Nucleus accumbens (tissue), 56 donors: ENCODE results near the gene OTOGL.

Experiments used
- DNase-seq, 56 donors: peaks; one replicate each; lab custom pipeline; 2025; lab: John Stamatoyannopoulos, UW

Gene OTOGL

DNA sequence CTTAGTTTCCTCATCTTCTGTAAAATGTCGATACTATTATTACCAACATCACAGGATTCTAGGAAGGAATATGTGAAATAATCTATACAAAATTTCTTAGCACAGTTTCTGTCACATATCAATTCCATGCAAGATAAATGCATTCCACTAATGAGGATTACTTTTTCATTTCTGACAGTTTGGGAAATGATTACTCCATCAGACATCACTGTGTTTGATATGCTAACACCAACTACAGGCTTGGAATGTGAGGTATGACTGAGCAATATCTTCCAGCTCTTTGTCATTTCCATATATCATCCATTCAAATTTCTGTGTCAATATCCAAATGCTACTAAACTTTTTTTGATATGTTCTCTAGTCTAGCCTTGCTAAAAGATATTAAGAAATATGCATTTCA is 233.5 kb downstream of the OTOGL start:
- DNase-seq: no peak

DNA sequence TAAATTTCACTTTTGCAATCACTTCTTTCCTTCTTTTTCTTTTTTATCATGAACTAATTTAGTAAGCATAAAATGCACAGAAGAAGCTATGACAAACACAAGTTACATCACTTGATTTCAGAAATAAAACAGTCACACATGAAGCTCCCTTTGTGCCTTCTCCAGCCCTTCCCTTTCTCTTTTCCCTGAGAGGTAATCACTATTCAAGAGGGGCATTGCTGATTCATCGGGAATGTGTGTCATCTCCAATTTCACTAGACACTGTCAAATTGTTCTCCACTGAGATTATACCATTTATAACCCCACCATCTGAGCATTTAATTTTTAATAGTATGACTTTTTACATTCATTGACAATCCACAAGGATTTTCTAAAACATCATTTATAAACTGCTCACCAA is 253.1 kb downstream of the OTOGL start:
- DNase-seq: no peak

DNA sequence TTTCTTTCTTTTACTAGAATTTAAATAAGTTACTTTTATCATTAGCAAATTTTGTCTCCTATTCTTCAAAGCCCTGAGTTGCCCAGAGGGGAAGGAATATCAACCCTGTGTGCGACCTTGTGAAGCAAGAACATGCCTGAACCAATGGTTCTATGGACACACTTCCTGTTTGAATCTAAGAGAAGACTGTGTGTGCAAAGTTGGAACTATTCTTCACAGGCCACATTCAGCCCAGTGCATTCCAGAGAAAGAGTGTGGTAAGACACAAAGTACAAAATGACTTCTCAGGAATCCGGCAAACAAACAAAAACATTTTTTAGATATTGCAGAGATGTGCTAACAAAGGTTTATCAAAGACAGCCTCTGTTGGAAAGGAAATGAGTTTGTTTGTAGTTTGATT is 253.9 kb downstream of the OTOGL start:
- no peak for DNase-seq

GRCh38 chr12:80356097-80356496 is 256.8 kb downstream of the OTOGL start:
- DNase-seq: no peak

- DNase-seq: no peak
Measured at GRCh38 chr12:80359703-80360102, 260.4 kb downstream of the OTOGL start.

- DNase-seq: no peak
Measured at GRCh38 chr12:80364056-80364455, 264.7 kb downstream of the OTOGL start.

- DNase-seq: no peak
Measured at GRCh38 chr12:80373666-80374065, 274.3 kb downstream of the OTOGL start.

DNA sequence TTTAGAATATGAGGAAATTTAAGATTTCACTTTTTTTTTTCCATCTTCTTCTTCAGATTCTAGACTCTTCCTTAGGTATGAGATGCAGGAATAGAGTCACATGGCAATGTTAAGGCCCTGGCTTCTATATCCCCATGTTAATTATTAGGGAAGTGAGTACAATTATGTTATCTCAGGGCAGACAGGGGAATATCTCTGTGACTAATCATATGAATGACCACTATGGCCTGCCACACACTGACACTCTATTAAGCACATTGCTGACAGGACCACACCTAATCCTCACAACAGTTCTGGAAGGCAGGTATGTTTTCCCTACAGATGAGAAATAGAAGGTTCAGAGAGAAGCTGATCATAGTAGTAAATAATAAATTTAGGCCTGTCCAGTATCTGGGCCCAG is 275.3 kb downstream of the OTOGL start:
- DNase-seq: no peak

DNA sequence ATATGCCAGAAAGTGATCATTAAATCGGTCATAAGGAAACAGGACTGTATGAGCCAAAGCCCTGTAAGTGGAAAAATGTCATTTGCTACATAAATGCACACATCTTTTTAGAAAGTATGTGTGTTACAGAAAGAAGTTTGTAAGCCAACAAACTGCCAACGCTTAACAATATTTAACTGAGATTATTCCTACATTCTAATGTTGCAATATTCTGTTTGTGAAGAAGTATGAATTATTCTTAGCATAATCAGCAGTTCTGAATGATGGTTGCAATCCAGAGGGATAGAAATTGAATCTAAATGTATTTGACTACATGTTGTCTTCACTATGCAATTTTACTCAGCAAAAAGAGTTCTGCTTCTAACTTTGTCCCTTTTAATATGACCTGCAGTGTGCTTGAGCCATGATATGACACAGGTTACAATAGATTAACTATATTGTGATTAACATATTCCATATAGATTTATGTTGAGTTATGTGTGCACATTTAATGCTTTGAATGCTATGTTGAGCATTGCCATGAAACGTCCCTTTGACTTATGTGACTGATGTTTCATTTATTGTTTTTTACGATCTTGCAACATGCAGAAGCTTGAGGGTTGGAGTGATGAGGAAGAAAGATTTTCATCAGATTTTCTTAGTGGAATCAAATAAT is 277.9 kb downstream of the OTOGL start:
- no peak for DNase-seq

- DNase-seq: no peak
Measured at GRCh38 chr12:80381121-80381520, 281.8 kb downstream of the OTOGL start.

DNA sequence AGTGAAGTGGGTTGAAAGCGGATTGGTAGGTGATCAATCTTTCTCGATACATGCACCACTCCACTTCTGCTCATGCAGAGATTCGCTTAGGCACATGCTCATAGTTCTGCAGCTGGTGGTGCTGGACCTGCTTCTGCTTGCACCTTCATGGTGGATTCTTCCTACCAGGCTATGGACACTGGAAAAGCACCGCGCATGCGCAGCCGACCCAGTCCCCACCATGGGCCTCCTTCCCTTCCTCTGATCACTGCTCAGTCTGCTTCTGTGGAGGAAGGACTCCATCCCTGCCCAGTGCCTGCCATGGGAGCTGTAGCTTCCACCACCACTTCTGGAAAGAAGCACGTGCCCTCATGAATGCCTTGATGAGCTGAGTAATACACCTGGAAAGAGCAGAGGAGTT is 282.9 kb downstream of the OTOGL start:
- DNase-seq: no peak

DNA sequence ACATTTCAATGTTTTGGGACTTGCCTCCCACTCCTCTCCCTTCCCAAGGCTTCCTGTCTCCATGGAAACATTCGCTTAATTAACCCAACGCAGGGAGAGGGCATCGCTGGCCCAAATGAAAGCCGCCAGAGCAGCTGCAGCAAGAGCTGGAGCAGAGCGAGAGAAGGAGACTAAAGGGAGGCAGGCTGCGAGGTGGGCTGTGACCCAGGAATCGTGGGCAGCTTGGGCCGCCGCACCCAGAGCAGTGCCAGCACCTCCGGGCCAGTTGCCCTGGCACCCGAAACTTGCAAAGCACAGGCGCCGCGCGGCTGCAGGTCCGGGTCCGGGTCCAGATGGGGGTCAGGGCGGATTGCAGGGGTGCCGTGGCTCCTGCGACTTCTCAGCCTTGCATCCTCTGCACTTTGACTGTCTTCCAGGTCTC is 301.2 kb downstream of the OTOGL start:
- DNase-seq: peak in 34 of 56 donors; percentile 0 to 52 (median 27)

- DNase-seq: no peak
Measured at GRCh38 chr12:80401191-80401590, 301.9 kb downstream of the OTOGL start.

- no peak for DNase-seq
Measured at GRCh38 chr12:80404629-80405028, 305.3 kb downstream of the OTOGL start.

GRCh38 chr12:80406253-80406652 is 306.9 kb downstream of the OTOGL start:
- no peak for DNase-seq

- DNase-seq: no peak
Measured at GRCh38 chr12:80411787-80412186, 312.4 kb downstream of the OTOGL start.

- no peak for DNase-seq
Measured at GRCh38 chr12:80412343-80412953, 313.1 kb downstream of the OTOGL start.

GRCh38 chr12:80413462-80413861 is 314.1 kb downstream of the OTOGL start:
- DNase-seq: no peak

GRCh38 chr12:80415466-80415865 is 316.1 kb downstream of the OTOGL start:
- no peak for DNase-seq

GRCh38 chr12:80419644-80420043 is 320.3 kb downstream of the OTOGL start:
- peak in 13 of 56 donors; percentile 1 to 41 (median 4) for DNase-seq

- no peak for DNase-seq
Measured at GRCh38 chr12:80420075-80420474, 320.7 kb downstream of the OTOGL start.

- DNase-seq: no peak
Measured at GRCh38 chr12:80422550-80422949, 323.2 kb downstream of the OTOGL start.
